MV-4-11 (cell line): ENCODE data around the gene BCL11A.

Source experiments
- DNase-seq: peaks from one replicate; lab custom pipeline; 2025; lab: John Stamatoyannopoulos, UW

Gene BCL11A

DNA sequence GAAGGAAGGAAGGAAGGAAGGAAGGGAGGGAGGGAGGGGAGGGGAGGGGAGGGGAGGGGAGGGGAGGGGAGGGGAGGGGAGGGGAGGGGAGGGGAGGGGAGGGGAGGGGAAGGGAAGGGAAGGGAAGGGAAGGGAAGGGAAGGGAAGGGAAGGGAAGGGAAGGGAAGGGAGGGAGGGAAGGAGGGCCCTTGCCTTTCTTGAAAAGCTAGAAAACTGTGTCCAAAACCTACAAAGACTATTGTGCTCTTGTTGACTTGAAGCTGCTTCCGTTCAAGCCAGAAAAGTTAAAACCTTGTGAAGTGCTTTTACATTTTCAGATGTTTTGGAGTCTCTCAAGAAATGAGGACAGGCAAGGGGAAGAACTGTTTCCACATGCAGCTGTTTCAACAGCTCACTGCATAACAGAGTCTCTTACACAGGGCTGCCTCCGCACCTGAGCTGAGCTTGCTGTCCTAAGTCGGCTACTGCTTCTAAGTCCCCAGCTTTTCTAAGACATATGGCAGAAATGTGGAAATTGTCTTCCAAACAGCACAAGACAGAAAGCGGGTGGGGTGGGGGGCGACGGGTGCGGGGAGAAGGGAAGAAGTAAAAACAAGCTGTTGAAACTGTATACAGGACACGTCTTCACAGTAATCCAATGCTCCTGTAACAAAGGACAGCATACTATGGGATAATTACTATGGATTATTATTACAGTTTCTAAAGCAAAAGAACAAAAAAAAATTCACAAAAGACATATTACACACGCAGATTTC is 46.1 kb downstream of the BCL11A start:
- DNase-seq, result no peak

DNA sequence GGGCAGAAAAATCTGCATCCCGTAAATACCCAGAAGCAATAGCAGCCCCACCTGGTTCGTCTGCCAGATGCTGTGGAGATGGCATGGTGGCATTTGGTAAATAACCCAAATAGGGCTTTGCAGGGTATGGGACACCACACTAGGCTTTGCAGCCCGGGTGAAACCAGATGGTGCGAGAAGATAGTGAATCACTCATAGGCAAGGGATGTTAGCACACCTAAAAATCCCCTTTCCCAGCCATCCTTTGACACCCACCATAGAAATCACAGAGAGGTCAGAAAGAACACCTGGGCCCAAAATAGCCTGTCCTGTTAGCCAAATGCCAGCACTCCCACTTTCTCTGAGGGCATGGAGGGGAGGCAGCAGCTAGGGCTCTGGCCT is 47.6 kb downstream of the BCL11A start:
- DNase-seq, result no peak

DNA sequence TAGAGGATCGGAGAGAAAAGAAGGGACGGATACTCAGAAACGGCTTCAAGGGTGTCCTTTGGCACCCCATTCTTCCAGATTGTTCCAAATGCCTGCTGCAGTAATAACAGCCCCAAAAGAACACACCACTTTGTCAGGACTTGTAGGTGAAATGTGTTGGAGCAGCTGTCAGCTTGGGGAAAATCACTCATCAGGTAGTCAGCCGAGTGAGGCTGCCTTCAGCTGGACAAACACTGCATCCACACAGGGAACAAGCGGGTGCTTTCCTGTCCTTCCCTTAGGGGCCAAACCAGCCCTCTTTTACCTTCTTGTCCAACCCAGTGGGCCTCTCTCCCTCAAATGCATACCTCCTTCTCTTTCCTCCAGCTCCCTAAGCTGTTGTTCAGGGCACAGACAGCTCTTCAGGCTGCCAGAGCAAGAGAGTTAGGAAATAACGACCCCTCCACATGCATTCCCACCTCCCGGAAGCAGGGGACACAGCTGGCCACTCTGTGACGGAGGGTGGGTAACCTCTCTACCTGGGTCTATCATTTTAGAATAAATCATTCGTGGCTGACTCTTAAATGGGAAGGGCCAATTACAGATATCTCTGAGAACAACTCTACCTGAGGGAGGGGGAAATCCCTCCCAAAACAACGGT is 48.1 kb downstream of the BCL11A start:
- no peak for DNase-seq

- DNase-seq, result no peak
Measured at GRCh38 chr2:60504049-60504448, 49.4 kb downstream of the BCL11A start.

GRCh38 chr2:60502144-60502543 is 51.3 kb downstream of the BCL11A start:
- DNase-seq, result no peak

DNA sequence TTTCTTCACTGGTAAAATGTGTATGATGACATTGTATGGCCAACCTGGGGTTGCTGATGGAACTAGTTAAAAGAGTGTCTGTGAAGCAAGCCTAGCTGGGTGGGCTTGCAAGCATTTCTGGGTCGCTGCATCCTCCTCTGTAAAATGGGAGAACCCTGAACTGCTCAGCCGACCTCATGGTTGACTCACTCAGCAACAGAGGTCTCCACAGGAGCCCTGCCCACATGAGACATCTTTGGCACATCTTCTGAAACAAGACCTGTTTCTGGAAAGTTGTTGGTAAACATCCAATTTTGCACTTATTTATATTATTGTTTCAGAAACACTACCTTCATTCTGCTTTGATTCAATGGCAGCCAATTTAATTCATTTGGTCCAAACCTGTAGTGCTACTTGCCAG is 52.6 kb downstream of the BCL11A start:
- DNase-seq, result no peak

GRCh38 chr2:60499651-60500265 is 53.7 kb downstream of the BCL11A start:
- no peak for DNase-seq

GRCh38 chr2:60498816-60499429 is 54.5 kb downstream of the BCL11A start:
- no peak for DNase-seq

DNA sequence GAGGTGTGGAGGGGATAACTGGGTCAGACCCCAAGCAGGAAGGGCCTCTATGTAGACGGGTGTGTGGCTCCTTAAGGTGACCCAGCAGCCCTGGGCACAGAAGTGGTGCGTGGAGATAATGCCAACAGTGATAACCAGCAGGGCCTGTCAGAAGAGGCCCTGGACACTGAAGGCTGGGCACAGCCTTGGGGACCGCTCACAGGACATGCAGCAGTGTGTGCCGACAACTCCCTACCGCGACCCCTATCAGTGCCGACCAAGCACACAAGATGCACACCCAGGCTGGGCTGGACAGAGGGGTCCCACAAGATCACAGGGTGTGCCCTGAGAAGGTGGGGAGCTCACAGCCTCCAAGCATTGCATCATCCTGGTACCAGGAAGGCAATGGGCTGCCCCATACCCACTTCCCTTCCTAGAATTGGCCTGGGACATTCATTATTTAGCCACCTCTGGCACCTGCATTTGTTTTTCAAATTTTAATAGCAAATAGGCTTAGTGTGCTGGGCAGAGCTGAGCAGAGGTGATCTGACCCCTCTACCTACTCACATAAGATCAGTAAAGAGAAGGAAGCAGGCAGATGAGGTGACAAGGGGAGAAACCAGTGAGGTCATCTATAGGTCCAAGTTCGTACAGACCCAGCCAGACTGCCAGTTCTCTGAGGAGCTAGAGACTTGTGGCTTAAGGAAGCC is 55.2 kb downstream of the BCL11A start:
- no peak for DNase-seq

- no peak for DNase-seq
Measured at GRCh38 chr2:60497500-60497899, 56.0 kb downstream of the BCL11A start.

GRCh38 chr2:60496956-60497355 is 56.5 kb downstream of the BCL11A start:
- DNase-seq, result no peak

GRCh38 chr2:60496475-60496874 is 57.0 kb downstream of the BCL11A start:
- no peak for DNase-seq

GRCh38 chr2:60495041-60495625 is 58.3 kb downstream of the BCL11A start:
- DNase-seq, result no peak

- DNase-seq, result no peak
Measured at GRCh38 chr2:60493804-60494387, 59.6 kb downstream of the BCL11A start.

- no peak for DNase-seq
Measured at GRCh38 chr2:60492548-60492947, 60.9 kb downstream of the BCL11A start.

DNA sequence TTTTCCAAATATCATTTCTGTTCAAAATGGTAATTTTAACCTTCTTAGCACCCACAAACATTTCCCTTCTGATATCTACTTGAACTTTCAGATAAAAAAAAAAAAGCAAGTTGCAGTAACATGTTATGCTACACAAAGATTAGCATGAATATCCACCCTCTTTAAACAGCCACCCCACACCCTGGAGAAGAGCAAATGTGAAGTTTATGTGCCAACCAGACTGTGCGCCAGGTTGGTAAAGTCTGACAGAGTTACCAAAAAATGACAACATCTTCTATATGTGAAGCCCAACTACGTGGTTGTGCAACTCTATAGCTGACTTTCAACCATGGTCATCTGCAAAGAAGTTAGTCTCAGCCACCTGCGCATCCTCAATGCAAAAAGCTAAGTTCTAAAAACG is 62.6 kb downstream of the BCL11A start:
- peak; percentile 42 for DNase-seq

DNA sequence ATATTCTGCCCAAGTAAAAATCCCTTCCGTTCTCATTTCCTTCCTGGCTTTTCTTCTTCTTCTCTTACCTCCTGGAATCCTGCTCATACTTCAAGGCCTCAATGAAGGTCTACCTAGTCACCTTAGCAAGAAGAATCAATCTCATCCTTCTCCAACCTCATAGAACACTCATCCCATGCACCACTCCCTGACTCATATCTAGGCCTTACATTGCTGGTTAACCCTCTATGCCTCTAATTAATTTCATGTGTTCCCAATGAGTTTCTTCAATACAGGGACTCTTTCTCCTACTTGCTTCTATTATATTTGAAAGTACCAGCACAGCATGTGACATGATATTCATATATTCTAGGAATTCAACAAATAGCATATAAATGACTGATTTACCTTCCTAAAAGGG is 63.0 kb downstream of the BCL11A start:
- no peak for DNase-seq

DNA sequence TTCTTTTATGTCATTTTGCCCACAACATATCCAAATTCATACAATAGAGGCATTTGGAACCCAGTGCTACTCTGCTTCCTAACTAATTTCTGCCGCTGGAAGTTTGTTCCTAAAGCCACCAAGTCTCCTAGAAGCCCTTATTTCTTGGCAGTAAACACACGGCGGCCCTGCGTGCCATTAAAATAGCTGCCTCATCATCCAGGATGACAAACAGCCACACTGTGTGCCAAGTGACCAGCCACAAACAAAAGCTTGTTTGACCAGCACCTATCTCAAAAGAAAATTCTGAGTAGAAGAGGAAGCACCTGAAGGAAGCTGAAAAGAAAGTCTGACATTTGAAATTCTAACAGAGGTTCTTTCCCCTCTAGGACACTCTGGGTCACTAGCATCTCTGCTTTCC is 64.2 kb downstream of the BCL11A start:
- no peak for DNase-seq

- no peak for DNase-seq
Measured at GRCh38 chr2:60488291-60488690, 65.2 kb downstream of the BCL11A start.

DNA sequence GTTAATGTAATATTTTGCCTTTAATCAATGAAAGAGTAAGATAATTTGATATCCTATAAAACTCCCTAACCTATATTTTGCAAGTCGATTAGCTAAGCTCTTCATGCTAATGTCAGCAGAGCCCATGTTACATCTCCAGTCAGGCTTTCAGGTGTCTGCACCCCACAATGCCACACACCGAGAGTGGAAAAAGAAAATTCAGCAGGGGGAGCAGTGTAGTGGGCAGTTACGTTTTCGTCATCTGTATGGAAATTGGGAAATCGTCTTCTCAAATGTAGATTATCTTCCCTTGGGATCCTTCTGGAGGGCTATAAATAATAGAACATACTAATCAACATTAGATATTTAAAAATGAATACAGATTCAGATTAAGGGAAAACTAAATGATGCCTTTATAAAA is 66.3 kb downstream of the BCL11A start:
- DNase-seq, result no peak

GRCh38 chr2:60486551-60486950 is 66.9 kb downstream of the BCL11A start:
- no peak for DNase-seq

DNA sequence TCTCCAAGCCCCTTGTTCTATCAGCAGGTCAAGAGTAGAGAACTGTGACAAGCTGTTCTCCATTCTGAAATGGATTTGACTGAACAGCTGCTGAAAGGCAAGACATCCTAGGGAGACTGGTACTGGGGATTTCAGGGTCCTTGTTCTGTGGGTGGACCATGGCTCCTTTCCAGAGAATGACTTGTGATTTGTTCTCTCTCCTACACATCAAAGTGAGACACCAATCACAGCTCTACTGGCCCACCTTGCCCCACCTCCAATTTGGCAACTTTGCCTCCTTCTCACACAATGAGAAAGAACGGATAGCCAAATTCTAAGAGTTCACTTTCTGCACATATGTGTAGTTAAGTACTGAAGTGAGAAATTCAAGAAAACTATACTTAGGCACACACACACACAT is 67.4 kb downstream of the BCL11A start:
- DNase-seq, result no peak
